Skeletal muscle satellite cell (primary cell): ENCODE results near the gene GNAI3.

Experiments used
- H3K27me3 ChIP-seq: 2 replicates; pipeline ENCODE4 v1.7.0; 2013; ENCODE audit warnings: low read length; ENCODE audit not compliant: control insufficient read depth, insufficient read depth
- H3K36me3 ChIP-seq: 2 replicates; pipeline ENCODE4 v1.7.0; 2013; ENCODE audit warnings: mild to moderate bottlenecking, control low read depth, low read length; ENCODE audit not compliant: insufficient read depth
- H3K4me1 ChIP-seq: 2 replicates; pipeline ENCODE4 v1.7.0; 2013; ENCODE audit warnings: low read length; ENCODE audit not compliant: control insufficient read depth, insufficient read depth
- H3K4me2 ChIP-seq: 2 replicates; pipeline ENCODE4 v1.7.0; 2013; ENCODE audit warnings: mild to moderate bottlenecking, low read length
- H3K4me3 ChIP-seq: 2 replicates; pipeline ENCODE4 v1.7.0; 2013; ENCODE audit warnings: low read length
- H3K9ac ChIP-seq: 2 replicates; pipeline ENCODE4 v1.7.0; 2013; ENCODE audit warnings: mild to moderate bottlenecking, low read depth, low read length, moderate library complexity
- H3K9me3 ChIP-seq: replicated peaks from 2 replicates; pipeline ENCODE4 v1.7.0; 2013; ENCODE audit warnings: mild to moderate bottlenecking, control low read depth, low read length

Gene GNAI3

GRCh38 chr1:109630081-109630897 is 81.9 kb downstream of the GNAI3 start:
- H3K4me2 ChIP-seq = no peak overlapping the region
- no peak overlapping the region for H3K9ac ChIP-seq
- no peaks in the 10 kb centered on the region for H3K27me3 ChIP-seq
- H3K9me3 ChIP-seq = no peaks in the 10 kb centered on the region
- H3K4me1 ChIP-seq = no peaks in the 10 kb centered on the region
- peaks cover 63% of the 10 kb centered on the region for H3K36me3 ChIP-seq
- no peak overlapping the region for H3K4me3 ChIP-seq

DNA sequence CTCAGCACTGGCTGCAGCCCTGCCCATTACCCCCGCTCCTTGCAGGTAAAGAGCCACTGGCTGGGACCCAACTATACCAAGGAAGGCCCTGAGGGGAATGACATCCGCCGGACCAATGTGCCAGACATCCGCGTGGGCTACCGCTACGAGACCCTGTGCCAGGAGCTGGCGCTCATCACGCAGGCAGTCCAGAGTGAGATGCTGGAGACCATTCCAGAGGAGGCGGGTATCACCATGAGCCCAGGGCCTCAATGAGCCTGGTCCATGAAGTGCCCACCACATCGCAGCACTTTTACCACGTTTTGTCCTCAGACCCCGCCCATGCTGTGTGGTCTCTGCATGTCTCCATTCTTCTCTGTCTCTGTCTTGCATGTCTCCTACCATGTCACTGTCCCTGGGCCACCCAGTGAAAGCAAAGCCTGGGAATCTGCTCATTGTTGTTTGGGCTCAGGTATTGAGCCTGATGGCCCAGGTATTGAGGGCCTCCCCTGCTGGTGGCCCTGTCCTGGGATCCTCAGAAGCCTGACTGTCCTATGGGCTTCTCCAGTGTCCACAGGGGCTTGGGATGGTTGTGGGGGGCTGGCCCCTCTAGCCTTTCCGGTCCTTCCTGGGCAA is 82.6 kb downstream of the GNAI3 start:
- peaks cover 57% of the 10 kb centered on the region for H3K36me3 ChIP-seq
- no peak overlapping the region for H3K9ac ChIP-seq
- H3K4me1 ChIP-seq = peaks cover 3% of the 10 kb centered on the region
- no peak overlapping the region for H3K4me2 ChIP-seq
- H3K27me3 ChIP-seq = no peaks in the 10 kb centered on the region
- H3K9me3 ChIP-seq = no peaks in the 10 kb centered on the region
- no peak overlapping the region for H3K4me3 ChIP-seq

DNA sequence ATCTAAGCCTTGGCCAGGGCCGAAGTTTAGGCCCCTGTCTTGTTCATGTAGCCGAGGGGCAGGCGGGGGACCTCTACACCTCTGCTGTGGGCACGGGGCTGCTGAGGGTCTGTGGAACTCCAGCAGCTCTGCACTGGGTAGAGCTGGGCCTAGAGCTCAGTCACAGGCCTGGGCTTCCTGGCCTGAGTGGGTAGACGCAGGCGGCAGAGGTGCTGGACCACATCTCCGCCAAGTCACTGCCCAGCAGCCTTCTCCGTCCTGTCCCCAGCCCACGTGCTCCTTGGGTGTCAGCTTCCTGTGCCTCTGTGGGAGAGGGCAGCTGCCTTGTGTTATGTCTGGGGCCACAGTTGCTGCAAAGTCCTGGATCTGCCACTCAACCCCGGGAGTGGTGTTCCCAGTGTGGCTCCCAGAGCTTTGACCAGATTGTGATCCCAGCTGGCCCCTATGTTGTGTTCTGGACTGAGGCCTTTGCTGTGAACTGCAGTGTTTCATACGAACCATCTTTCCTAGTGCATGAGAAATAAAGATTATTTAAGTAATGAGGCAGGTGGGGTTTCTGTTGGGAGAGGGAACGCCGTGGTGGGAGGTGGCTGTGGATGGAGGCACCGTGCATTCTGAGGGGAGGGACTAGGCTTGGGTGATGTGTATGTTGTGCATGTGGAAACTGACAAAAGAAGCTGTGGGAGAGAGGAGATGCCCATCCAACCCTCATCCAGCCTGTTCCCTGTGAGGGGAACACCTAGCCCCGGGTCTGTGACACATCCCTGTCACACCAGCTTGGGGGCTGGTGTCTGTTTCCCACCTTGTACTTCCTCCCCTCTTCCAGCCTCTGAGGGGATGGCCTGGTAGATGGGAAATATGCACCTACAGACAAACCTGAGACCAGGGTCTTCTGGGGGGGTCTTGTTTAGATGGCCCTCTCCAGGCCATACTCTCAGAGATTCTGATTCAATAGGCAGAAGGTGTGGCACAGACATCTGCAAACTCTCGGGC is 83.4 kb downstream of the GNAI3 start:
- no peak overlapping the region for H3K4me3 ChIP-seq
- no peak overlapping the region for H3K9ac ChIP-seq
- H3K4me1 ChIP-seq = peaks cover 11% of the 10 kb centered on the region
- no peak overlapping the region for H3K4me2 ChIP-seq
- H3K9me3 ChIP-seq = no peaks in the 10 kb centered on the region
- no peaks in the 10 kb centered on the region for H3K27me3 ChIP-seq
- peaks cover 49% of the 10 kb centered on the region for H3K36me3 ChIP-seq

- H3K9me3 ChIP-seq = no peaks in the 10 kb centered on the region
- no peak overlapping the region for H3K9ac ChIP-seq
- H3K4me3 ChIP-seq = no peak overlapping the region
- H3K36me3 ChIP-seq = peaks cover 40% of the 10 kb centered on the region
- peaks cover 11% of the 10 kb centered on the region for H3K4me1 ChIP-seq
- H3K27me3 ChIP-seq = no peaks in the 10 kb centered on the region
- no peak overlapping the region for H3K4me2 ChIP-seq
Measured at GRCh38 chr1:109632671-109633346, 84.4 kb downstream of the GNAI3 start.

GRCh38 chr1:109634292-109634691 is 85.9 kb downstream of the GNAI3 start:
- Histone ChIP-seq H3K4me3 (no peak overlapping the region), H3K4me1 (peaks cover 11% of the 10 kb centered on the region), H3K9ac (no peak overlapping the region), H3K9me3 (no peaks in the 10 kb centered on the region), H3K27me3 (no peaks in the 10 kb centered on the region), H3K4me2 (no peak overlapping the region), H3K36me3 (peaks cover 25% of the 10 kb centered on the region)

DNA sequence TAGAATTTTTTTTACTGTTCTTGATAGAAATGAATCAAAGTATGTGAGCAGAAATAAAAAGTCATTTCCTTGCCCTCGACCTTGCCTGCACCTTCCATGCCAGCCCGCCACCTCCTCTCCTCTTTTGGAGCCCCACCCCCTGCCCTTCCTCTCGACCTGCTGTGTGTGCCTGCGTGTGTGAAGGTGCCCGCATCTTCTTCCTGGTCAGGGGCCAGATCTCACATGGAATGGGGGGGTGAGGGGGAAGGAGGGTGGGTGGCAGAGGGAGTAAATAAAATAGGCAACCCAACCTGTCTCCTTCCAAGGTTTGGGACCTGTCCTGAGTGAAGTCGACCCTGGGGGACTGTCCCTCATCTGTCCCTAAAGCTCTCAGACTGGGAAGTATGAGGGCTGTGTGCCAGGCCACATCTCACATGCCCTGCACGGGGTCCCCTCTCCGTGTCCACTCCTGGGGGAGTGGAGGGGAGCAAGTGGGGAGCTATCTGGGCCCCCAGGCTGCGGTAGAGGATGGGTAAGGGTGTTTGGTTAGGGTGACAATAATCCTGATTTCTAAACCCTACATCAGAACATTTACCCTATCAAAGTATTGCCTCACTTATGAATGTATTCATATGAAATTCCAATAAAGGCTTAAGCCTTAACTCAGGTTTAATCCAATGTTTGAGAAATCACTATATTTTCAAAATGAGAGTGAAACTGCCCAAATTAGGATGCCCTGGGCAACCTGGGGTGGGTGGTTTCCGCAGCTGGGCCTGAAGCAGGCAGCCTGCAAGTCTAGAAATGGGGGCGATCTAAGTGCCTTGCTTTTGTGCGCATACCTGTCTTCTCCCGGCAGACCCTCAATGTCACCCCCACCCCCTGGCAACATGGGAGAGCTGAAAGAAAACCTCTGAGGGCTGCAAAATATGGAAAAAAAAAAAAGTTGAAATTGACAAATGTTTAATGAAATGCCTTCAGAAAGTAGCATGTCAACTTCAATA is 86.6 kb downstream of the GNAI3 start:
- Histone ChIP-seq H3K4me3 (no peak overlapping the region), H3K27me3 (no peaks in the 10 kb centered on the region), H3K9ac (no peak overlapping the region), H3K4me1 (peaks cover 11% of the 10 kb centered on the region), H3K36me3 (peaks cover 18% of the 10 kb centered on the region), H3K4me2 (no peak overlapping the region), H3K9me3 (no peaks in the 10 kb centered on the region)

DNA sequence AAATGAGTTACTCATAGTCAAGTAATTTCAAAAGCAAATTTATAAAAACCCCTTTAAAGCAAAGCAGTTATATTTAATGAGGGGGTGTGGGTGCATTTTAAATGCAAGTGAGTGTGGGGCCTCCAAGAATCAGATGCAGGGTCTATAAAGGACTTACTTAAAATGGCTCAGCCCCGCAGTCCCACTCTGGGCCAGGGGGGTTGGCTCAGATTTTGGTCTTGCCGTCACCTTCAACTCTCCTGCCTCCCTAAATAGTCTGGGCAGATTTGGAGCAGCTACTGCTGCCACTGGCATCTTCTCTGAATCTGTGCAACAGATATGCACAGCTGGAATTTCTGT is 87.4 kb downstream of the GNAI3 start:
- H3K4me1 ChIP-seq = peaks cover 11% of the 10 kb centered on the region
- no peak overlapping the region for H3K4me3 ChIP-seq
- no peaks in the 10 kb centered on the region for H3K9me3 ChIP-seq
- H3K27me3 ChIP-seq = no peaks in the 10 kb centered on the region
- no peak overlapping the region for H3K9ac ChIP-seq
- peaks cover 13% of the 10 kb centered on the region for H3K36me3 ChIP-seq
- H3K4me2 ChIP-seq = no peak overlapping the region

- no peak overlapping the region for H3K9ac ChIP-seq
- no peak overlapping the region for H3K4me3 ChIP-seq
- H3K4me2 ChIP-seq = peak overlapping the region; percentile 42
- H3K36me3 ChIP-seq = peaks cover 7% of the 10 kb centered on the region
- H3K4me1 ChIP-seq = peaks cover 11% of the 10 kb centered on the region
- no peaks in the 10 kb centered on the region for H3K27me3 ChIP-seq
- no peaks in the 10 kb centered on the region for H3K9me3 ChIP-seq
Measured at GRCh38 chr1:109636201-109636952, 88.0 kb downstream of the GNAI3 start.

DNA sequence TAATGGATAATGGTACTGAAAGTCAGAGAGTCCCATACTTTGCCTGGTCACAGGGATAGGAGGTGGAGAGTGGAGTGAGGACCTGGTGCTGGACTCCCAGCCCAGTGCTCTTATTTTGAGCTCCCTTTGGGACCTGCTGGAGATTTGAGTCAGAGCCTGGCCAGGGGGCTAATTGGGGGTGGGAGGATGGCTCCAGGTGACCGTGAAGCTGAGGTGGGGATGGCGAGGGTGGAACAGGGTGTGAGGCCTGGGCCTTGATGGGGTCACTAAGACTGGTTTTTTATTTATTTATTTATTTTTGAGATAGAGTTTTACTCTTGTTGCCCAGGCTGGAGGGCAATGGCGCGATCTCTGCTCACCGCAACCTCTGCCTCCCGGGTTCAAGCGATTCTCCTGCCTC is 89.0 kb downstream of the GNAI3 start:
- Histone ChIP-seq H3K4me3 (no peak overlapping the region), H3K9me3 (no peaks in the 10 kb centered on the region), H3K9ac (no peak overlapping the region), H3K36me3 (no peaks in the 10 kb centered on the region), H3K27me3 (no peaks in the 10 kb centered on the region), H3K4me1 (peaks cover 11% of the 10 kb centered on the region), H3K4me2 (no peak overlapping the region)
